ENCODE results near the gene CLEC7A.

DNA sequence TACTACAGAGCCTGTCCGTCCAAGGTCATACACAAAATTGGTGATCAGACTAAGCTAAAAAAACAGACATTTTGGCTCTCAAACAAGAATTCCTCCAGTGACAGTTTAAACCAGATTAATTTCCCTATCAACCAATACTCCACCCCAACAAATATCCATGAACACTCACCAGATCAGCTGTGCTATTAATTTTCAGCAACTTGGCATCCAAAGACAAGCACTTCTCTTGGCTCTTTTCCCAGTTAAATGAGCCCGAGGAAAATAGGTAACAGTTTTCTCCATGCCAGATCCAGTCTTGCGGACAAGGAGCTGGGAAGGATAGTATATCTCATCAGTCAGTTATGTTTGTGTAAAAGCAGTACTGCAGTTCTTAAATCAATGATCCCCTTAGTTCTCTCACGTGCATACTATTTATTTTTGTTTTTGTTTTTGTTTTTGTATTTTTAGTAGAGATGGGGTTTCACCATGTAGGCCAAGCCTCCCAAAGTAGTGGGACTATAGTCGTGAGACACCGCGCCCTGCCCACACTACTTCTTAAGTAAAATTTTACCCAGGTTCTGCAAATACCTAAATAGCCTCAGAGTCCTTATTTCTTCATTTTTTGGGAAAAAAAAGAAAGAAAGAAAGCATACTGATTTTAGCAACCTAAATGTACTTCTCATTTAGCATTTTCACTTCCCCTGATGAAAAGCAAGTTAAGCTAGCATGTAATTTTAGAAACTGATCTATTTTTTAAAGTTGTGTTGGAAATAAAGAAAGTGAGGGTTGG lies 30.8 kb upstream of the CLEC7A start:
- no peak for TF ChIP-seq POLR2A (IDR thresholded peaks at IDR 0.05)
- TF ChIP-seq, protein P1, sequence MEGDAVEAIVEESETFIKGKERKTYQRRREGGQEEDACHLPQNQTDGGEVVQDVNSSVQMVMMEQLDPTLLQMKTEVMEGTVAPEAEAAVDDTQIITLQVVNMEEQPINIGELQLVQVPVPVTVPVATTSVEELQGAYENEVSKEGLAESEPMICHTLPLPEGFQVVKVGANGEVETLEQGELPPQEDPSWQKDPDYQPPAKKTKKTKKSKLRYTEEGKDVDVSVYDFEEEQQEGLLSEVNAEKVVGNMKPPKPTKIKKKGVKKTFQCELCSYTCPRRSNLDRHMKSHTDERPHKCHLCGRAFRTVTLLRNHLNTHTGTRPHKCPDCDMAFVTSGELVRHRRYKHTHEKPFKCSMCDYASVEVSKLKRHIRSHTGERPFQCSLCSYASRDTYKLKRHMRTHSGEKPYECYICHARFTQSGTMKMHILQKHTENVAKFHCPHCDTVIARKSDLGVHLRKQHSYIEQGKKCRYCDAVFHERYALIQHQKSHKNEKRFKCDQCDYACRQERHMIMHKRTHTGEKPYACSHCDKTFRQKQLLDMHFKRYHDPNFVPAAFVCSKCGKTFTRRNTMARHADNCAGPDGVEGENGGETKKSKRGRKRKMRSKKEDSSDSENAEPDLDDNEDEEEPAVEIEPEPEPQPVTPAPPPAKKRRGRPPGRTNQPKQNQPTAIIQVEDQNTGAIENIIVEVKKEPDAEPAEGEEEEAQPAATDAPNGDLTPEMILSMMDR (IDR thresholded peaks at IDR 0.05 in 8 of 11, conservative IDR thresholded peaks at IDR 0.05 in 3 of 11), result no peak
- no peak for TF ChIP-seq POLR2AphosphoS5 (IDR thresholded peaks at IDR 0.05)

Data from spleen (tissue), 7 donors.